Inflammatory macrophage treated with lipopolysaccharide for 4 hours (primary cell): ENCODE measurements around the gene ECHDC1.
A peak's percentile ranks its signal among the peaks of the same experiment; 100 is the strongest.

ENCODE experiments used
- DNase-seq: peaks from one replicate; pipeline ENCODE4 v3.0.0-alpha.2; 2020

ECHDC1 gene

DNA sequence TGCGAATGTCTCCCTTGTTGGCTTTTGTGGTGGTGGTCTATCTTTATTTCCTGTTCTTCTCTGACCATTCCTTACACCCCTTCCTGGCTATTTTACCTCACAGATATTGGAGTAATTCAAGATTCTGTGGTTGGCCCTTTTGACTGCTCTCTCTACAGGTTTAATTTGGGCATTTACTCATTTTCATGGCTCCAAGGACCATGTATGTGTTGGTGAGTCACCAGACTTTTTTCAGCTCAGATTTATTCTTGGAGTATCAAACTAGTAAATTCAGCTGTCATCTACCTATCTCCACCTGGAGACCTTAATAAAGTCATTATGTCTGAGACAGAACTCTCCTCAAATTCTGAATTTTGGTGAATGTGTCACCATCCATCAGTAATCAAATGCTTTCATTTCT is 61.2 kb downstream of the ECHDC1 start:
- DNase-seq, result no peak

DNA sequence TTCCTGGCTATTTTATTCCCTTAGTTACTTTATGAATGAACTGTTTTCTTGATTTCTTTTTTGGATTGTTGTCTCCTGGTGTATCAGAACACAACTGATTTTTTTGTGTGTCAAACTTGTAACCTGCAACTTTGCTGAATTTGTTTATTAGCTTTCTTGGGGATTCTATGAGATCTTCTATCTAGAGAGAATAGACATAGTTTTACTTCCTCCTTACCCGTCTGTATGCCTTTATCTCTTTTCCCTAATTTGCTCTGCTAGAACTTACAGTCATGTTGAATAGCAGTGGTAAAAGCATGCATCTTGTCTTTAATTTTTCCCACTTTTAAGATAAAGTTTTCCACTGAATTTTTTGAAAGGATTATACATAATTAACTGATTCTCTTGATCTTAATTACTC is 63.6 kb downstream of the ECHDC1 start:
- DNase-seq, result no peak

DNA sequence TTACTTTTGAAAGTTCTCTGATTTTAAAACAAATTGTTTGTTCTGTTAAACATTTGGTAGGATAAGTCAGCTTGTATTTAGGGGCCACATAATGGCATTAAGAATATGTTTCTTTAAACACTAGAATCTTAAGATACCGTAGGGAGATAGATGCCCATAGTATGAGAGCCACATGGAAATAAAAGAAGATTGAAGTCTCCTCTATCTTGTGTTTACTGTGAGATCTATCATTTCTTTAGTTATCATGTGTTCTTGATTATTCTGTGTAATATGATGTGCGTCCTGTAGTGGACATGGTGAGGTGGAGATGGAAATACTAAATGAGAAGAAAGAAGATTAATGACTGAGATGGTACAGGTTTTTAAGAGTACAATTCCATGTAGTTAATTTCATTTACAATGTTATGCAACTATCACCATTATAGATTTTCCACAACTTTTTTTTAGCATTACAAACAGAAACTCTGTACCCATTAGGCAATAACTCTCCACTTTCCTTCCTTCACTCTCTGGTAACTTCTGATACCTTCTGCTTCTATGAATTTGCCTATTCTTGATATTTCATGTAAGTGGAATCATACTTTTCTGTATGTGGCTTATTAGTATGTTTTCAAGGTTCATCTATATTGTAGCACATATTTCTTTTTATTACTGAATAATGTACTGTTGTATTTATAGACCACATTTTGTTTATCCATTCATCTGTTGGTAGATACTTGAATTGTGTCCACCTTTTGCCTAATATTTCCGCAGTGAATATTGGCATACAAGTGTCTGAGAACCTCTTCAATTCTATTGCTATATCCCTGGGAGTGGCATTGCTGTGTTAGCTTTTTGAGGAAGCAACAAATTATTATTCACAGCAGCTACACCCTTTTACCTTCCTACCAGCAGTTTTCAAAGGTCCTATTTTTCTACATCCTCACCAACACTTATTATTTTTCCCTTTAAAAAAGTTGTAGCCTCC is 65.2 kb downstream of the ECHDC1 start:
- DNase-seq, result no peak

DNA sequence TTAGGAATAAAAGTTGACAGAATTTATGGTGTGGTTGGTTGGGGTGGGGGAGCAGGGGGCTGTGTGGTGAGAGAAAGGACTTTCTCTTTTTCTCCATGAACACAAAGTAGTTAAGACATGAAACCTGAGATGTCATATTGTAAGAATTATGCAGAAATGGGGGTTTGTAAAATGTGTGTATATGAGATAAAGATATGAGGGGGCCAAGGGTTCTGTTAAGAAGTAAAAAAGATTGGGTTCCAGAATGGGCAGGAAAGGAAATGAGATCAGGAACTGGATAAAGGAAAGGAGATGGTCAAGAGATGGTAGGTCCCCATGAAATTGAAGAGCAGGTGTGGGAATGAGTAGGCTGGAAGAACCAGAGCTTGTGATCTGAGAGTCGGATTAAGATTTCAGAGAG is 67.1 kb downstream of the ECHDC1 start:
- DNase-seq, result no peak

DNA sequence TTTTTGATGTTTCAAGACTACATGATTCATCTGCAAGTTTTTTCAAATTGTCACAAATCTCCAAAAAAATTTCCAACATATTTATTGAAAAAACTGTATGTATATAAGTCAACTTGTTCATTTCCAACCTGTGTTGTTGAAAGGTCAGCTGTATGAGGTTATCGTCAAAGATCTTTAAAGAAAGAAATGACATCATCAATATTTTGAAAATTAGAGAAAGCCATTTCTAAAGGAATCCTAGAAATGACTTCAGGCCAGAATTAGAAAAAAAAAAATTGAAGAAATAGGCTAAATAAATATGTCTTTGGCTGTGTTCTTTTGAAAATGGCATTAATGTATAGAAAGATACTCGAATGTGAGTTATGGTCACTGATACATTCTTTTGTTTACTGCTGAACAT is 69.9 kb downstream of the ECHDC1 start:
- DNase-seq, result no peak

DNA sequence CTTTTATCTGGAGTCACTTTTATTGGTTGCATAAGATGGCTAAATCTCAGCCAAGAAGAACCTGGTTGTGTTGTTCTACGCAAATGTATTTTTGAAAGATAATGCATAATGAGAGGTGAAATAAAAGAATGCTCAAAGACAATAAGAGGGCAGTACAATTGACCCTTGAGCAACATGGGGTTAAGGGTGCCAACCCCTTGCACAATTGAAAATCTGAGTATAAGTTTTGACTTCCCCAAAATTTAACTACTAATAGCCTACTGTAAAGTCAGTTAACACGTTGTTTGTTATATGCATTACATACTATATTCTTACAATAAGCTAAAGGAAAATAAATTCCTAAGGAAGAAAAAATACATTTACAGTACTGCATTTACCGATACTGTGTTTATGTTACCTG is 70.8 kb downstream of the ECHDC1 start:
- DNase-seq, result peak; percentile 40

DNA sequence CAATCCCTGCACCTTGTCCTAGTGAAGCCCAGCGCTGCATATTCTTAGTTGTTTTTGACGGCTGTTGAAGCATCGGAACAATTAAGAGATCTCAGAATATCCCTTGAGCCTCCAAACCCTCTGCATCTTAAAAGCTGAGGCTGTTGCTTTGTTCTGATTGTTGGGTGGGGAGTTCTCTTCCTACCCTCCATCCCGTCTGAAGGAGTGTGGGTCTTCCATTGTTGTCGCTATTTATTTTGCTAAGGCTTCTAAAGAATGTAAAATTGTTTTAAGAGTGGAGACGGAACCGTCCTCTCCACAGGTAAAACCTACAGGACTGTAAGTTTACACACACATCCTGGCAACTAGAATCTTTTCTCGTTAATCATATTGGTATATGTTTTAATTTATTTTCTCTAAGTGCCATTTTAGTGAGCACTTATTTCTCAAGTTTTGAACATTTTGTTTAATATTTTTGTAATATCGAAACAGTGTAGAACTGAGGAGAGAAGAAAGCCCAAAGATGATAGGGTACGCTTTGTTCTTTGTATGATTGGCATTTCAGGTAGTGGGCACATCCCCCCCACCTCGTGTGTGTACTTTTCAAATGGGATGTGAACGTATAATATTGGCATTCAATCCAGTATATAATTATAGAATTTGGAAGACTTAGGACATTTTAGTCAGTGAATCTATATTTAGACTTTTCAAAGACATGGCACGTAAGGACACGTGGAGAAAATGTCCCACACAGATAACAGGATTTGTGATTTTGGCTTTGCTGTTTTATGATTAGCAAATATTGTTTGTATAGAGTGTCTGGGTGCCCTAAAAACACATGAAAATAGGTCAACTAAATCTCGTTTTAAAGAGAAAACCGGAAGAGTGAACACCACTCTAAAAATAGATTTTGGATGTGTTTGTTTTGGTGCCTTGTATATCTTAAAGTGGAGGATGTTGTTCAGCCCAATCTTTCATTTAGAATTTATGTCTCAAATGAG is 75.5 kb downstream of the ECHDC1 start:
- no peak for DNase-seq

DNA sequence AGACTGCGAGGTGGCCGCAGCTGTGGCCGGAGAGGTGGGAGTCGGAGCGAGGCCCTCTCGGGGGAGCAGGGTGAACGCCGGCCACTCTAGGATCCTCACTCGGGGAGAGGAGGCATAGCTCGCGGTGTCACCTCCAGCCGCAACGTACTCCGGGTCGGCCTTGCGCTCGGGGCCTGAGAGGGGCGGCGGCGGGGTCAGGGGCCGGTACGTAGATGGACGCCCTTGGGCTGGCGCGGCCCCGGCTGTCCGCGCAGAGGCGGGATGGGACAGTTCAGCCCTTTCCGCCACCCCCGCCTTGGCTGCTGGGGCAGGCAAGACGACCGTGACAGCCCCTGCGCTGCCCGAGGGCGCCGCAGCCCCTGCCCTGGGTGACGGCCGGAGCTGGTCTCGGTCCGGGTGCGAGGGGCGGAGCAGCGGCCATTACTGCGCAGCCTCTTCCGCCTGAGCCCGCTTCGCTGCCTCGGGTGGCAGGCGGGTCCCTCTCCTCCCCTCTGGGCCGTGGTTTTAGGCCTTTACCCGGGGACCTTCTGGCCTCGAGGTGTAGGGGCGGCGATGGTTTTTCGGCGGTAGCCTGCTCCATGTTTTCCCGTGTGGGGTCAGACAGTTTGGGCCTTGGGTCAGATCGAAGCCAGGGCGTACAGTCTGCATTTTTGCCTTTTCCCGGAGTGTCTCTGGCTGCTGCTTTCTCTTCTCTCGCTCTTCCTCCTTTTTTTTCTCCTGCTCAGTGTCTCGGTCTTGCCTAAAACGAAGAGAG is 76.3 kb downstream of the ECHDC1 start:
- DNase-seq, result peak; percentile 61

DNA sequence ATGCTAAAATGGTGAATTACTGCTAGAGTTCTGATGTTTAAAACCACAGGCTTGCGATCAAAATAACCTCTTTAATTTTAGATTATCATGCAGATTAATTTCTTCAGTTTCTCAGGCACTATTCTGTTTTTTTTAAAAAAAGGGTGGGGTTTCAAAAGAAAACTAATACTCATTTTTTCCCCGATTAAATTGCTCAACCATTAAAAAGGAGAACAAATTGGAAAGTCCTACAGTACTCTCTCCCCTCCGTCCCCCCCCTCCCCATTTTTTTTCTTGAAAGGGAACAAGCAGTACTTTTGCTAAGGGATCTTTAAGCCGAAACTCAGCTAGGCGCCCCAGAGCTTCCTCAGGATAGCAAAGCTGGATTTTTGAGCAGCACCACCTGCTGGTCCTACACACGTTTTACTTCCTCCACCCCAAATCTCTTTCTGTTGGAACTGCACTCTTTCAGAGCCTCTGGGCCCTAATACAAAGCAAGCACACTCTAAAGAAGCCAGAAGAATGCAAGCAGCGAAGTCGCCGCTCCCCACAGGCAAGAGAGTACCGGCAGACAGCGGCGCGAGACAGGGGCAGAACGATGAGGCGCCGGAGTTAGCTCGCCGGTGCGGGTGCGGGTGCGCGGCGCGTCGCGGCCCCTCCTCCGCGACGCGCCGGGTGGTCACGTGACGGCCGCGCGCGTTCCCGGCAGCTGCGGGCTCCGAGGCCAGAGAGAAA is 77.1 kb downstream of the ECHDC1 start, which contains the start of gene RNF146:
Gene RNF146, plus strand, starts transcription at position 687 of the 714 bp plus-strand sequence. CDS start 13,475 bp downstream, outside the sequence.
- peak; percentile 86 for DNase-seq

DNA sequence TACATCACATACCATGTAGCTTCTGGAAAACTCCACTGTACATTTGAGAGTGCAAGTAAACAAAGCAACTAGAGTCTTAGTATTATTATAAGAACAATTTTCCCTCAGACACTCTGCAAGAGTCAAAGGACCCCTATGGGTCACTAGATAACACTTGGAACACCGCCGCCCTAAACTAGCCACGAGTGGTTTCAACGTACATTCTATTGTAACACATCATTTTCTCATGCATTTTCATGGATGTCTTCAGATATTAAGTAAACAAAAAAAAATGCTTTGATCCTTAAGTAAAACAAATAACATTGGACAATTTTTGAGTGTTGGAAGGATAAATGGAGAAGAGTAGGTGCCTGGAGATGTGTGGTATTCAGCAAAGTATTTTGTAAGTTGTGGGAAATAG is 79.9 kb downstream of the ECHDC1 start:
- DNase-seq, result no peak

DNA sequence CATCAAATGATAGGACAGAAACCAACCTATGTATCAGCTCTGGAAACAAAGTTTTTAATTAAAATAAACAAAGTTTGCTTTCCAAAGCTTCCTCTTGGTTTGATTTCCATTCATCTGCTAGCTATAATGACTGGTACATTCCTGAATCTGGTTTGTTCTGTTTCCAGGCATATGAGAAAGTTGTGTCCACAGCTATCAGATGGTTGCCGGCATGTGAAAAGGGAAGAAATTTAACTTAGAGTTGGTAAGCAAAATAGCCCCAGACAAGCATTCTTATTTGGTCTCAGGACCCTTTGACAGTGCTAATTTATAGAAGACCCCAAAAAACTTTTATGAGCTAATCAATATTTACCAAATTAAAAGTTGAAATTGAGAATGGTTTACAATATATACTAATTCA is 80.5 kb downstream of the ECHDC1 start:
- no peak for DNase-seq

DNA sequence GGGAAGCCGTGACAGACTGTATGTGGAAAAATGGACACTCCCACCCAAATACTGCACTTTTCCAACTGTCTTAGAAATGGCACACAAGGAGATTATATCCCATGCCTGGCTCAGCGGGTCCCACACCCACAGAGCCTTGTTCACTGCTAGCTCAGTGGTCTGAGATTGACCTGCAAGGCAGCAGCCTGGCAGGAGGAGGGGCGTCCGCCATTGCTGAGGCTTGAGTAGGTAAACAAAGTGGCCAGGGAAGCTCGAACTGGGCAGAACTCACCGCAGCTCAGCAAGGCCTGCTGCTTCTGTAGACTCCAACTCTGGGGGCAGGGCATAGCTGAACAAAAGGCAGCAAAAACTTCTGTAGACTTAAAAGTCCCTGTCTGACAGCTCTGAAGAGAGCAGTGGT is 88.1 kb downstream of the ECHDC1 start:
- DNase-seq, result no peak

DNA sequence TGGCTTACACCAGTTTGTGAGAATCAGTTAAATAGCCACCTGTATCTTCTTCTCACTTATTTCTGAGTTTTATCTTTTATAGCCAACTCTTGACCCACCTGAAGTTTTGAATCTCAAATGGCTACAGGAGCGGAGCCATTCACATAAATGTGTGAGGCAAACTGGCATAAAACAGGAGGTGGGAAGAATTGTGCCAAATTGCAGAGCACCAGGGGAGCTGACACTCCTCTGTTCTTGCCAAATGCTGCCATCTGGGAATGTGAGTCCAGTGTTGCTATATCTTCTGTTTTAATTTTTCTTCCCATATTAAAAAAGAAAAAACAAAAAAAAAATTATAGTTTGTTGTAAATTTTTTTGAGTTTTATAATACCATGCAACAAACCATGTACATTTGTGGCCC is 93.8 kb downstream of the ECHDC1 start:
- DNase-seq, result no peak

DNA sequence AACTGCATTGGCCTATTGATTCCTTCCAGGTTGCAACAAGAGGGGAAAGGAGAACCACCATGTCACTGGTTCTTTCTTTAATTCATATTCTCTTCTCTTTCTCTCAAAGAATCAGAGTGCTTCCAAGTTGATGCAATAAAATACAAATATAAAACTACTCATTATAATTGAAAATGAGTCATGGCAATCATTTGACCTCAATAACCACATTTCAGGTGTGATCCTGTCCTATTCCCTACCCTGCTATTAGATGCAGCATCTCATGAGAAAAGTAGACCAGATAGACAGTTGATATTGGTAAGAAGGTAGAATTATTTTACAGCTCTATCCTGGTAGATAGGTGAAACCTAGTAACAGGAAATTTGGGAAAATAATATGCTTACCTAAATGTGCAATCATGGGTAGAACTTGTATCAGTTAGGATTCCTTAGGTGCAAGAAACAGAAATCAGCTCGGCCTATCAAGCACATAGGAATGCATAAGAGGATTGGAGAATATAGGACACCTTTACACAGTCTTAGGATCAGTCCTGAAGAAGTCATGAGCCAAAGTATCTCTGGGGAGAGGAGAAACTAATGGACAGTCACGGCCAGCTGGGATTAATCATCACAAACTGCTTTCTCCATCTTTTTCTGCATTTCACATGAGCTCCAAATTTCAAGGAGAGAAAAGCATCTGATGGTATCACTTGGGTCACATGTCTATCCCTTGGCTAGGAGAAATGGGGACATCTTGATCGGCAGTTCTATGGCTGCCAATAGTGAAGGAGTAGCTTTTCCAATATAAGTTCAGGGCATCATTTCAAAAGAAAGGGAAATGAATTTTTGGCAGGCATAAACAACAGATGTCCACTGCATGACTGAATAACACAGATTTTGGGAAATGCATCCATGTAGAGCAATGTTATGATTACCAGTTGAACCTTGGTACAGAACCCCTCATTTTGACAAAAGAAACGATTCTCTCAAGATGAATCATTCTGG is 96.0 kb downstream of the ECHDC1 start:
- no peak for DNase-seq

DNA sequence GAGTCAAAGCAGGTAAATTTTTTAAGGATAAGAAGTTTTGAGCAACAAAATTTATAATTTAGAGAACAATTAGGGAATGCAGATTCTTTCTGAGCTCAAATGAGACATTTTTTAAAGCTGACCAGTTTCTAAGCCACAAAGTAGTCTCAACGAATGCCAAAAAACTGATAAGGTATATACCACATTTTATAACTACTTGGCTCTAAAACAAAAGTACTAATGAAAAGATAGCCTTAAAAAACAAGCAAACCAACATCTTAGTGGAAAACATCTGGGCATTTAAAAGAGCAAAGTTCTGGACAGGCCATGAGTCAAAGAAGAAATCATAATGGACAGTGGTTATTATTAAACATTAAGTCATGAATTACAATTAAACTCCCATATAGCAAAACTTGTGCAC is 99.9 kb downstream of the ECHDC1 start:
- no peak for DNase-seq
